Suprapubic skin (tissue), 4 donors: ENCODE measurements around the gene F2RL3.

Source experiments
- CTCF ChIP-seq, 2 donors: fragments of 200-600 bp in 1 of 2; fragments of 450-650 bp in 1 of 2; sonication (generic) in 1 of 2; IDR thresholded peaks; one replicate each; pipeline ENCODE4 v1.5.1; 2016 to 2019; ENCODE audit warnings: antibody characterized with exemption in 2 of 2, mild to moderate bottlenecking in 1 of 2, moderate library complexity in 1 of 2
- EP300 ChIP-seq: sonication (generic); formaldehyde crosslinking; IDR thresholded peaks from one replicate; pipeline ENCODE4 v1.6.1; 2017; ENCODE audit warnings: antibody characterized with exemption
- POLR2AphosphoS5 ChIP-seq, 3 donors: sonication (generic); formaldehyde crosslinking; IDR thresholded peaks; one replicate each; pipeline ENCODE4 v1.6.1; 2017; ENCODE audit warnings: antibody characterized with exemption in 3 of 3

DNA sequence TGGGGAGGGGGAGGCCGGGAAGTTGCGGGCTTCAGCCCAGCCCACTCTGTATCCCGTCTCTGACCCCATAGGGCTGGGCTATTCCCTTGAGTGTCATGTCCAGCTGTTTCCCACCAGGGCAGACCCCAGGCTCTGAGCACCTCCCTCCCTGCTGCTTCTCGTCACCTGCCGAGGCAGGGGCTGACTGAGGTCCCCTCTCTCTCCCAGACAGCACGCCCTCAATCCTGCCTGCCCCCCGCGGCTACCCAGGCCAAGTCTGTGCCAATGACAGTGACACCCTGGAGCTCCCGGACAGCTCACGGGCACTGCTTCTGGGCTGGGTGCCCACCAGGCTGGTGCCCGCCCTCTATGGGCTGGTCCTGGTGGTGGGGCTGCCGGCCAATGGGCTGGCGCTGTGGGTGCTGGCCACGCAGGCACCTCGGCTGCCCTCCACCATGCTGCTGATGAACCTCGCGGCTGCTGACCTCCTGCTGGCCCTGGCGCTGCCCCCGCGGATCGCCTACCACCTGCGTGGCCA lies 625 bp downstream of the F2RL3 start:
- no peak for TF ChIP-seq CTCF (IDR thresholded peaks at IDR 0.05)
- TF ChIP-seq POLR2AphosphoS5 (IDR thresholded peaks at IDR 0.05) = no peak
- TF ChIP-seq EP300 = no peak
